ENCODE measurements around the gene PLXNA4.

Gene PLXNA4

GRCh38 chr7:132443761-132444520 lies 132.3 kb downstream of the PLXNA4 start:
- no peak overlapping the region for H2AFZ ChIP-seq (ENCODE audit: low read depth, low read length, severe bottlenecking)
- H3K27ac ChIP-seq (ENCODE audit: low read depth, low read length): no peak overlapping the region
- no peaks in the 10 kb centered on the region for H3K79me2 ChIP-seq (ENCODE audit: insufficient read depth, low read length)
- no peak overlapping the region for H3K4me3 ChIP-seq (ENCODE audit: insufficient read depth, low read length, poor library complexity, severe bottlenecking)
- TF ChIP-seq EZH2phosphoT487 (conservative IDR thresholded peaks at IDR 0.05; ENCODE audit: low read length): no peak
- TF ChIP-seq CTCF (IDR thresholded peaks at IDR 0.05; ENCODE audit: insufficient read depth, low read length, poor library complexity, severe bottlenecking): no peak
- H3K27me3 ChIP-seq (ENCODE audit: low read length): no peaks in the 10 kb centered on the region
- H3K4me2 ChIP-seq (ENCODE audit: low read depth, low read length, poor library complexity, severe bottlenecking): no peak overlapping the region
- no peak overlapping the region for H3K9ac ChIP-seq (ENCODE audit: low read length)
- H3K9me2 ChIP-seq (replicated peaks; ENCODE audit: insufficient read depth, low read length): no peaks in the 10 kb centered on the region
- H4K20me1 ChIP-seq (ENCODE audit: low read depth, low read length): no peaks in the 10 kb centered on the region
- H3K9me3 ChIP-seq (ENCODE audit: insufficient read depth, low read length): no peaks in the 10 kb centered on the region
- no peaks in the 10 kb centered on the region for H3K36me3 ChIP-seq (ENCODE audit: low read length)
- no peaks in the 10 kb centered on the region for H3F3A ChIP-seq (ENCODE audit: insufficient read depth)

- no peak overlapping the region for H3K9ac ChIP-seq (ENCODE audit: low read length)
- no peaks in the 10 kb centered on the region for H3K9me2 ChIP-seq (replicated peaks; ENCODE audit: insufficient read depth, low read length)
- no peak overlapping the region for H3K4me3 ChIP-seq (ENCODE audit: insufficient read depth, low read length, poor library complexity, severe bottlenecking)
- H4K20me1 ChIP-seq (ENCODE audit: low read depth, low read length): no peaks in the 10 kb centered on the region
- H2AFZ ChIP-seq (ENCODE audit: low read depth, low read length, severe bottlenecking): no peak overlapping the region
- no peaks in the 10 kb centered on the region for H3K9me3 ChIP-seq (ENCODE audit: insufficient read depth, low read length)
- no peaks in the 10 kb centered on the region for H3K79me2 ChIP-seq (ENCODE audit: insufficient read depth, low read length)
- H3K36me3 ChIP-seq (ENCODE audit: low read length): no peaks in the 10 kb centered on the region
- no peaks in the 10 kb centered on the region for H3F3A ChIP-seq (ENCODE audit: insufficient read depth)
- no peaks in the 10 kb centered on the region for H3K27me3 ChIP-seq (ENCODE audit: low read length)
- no peak overlapping the region for H3K27ac ChIP-seq (ENCODE audit: low read depth, low read length)
- H3K4me2 ChIP-seq (ENCODE audit: low read depth, low read length, poor library complexity, severe bottlenecking): no peak overlapping the region
- TF ChIP-seq CTCF (IDR thresholded peaks at IDR 0.05; ENCODE audit: insufficient read depth, low read length, poor library complexity, severe bottlenecking) (no peak), EZH2phosphoT487 (conservative IDR thresholded peaks at IDR 0.05; ENCODE audit: low read length) (no peak)
Measured at GRCh38 chr7:132441935-132442334, 134.3 kb downstream of the PLXNA4 start.

- H3K4me2 ChIP-seq (ENCODE audit: low read depth, low read length, poor library complexity, severe bottlenecking): no peak overlapping the region
- no peaks in the 10 kb centered on the region for H3K36me3 ChIP-seq (ENCODE audit: low read length)
- H3K27me3 ChIP-seq (ENCODE audit: low read length): no peaks in the 10 kb centered on the region
- TF ChIP-seq CTCF (IDR thresholded peaks at IDR 0.05; ENCODE audit: insufficient read depth, low read length, poor library complexity, severe bottlenecking) (no peak), EZH2phosphoT487 (conservative IDR thresholded peaks at IDR 0.05; ENCODE audit: low read length) (no peak)
- no peaks in the 10 kb centered on the region for H3K9me2 ChIP-seq (replicated peaks; ENCODE audit: insufficient read depth, low read length)
- H3K4me3 ChIP-seq (ENCODE audit: insufficient read depth, low read length, poor library complexity, severe bottlenecking): no peak overlapping the region
- no peak overlapping the region for H2AFZ ChIP-seq (ENCODE audit: low read depth, low read length, severe bottlenecking)
- no peak overlapping the region for H3K9ac ChIP-seq (ENCODE audit: low read length)
- no peaks in the 10 kb centered on the region for H3F3A ChIP-seq (ENCODE audit: insufficient read depth)
- no peaks in the 10 kb centered on the region for H4K20me1 ChIP-seq (ENCODE audit: low read depth, low read length)
- H3K79me2 ChIP-seq (ENCODE audit: insufficient read depth, low read length): no peaks in the 10 kb centered on the region
- no peaks in the 10 kb centered on the region for H3K9me3 ChIP-seq (ENCODE audit: insufficient read depth, low read length)
- no peak overlapping the region for H3K27ac ChIP-seq (ENCODE audit: low read depth, low read length)
Measured at GRCh38 chr7:132440151-132440550, 136.1 kb downstream of the PLXNA4 start.
